AG08395 (cell line): ENCODE data around the gene PXYLP1.

Experiments used
- DNase-seq: peaks from one replicate; pipeline ENCODE4 v3.0.0; 2012; ENCODE audit warnings: mixed read lengths, low spot score

Gene PXYLP1

GRCh38 chr3:141249041-141249440 lies 17.4 kb downstream of the PXYLP1 start:
- DNase-seq: no peak

- no peak for DNase-seq
Measured at GRCh38 chr3:141250342-141250741, 18.7 kb downstream of the PXYLP1 start.

DNA sequence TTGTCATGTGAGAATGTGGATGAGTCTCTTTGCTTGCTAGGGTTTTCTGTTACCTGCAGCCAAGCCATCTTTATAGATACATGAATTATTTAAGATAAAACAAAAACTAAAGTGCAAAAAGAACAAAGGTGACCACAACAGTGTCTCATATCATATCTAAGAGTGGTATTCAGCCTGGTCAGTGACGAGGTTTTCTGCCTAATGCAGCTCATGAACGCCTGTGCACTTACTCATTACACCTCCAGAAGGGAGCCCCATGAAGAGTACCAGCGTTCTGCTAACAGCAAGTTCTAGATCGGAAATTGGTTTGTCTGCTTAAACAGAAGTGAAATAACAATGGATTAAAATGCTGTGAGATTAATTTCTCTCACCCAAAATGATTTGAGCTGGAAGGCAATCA lies 19.2 kb downstream of the PXYLP1 start:
- no peak for DNase-seq

DNA sequence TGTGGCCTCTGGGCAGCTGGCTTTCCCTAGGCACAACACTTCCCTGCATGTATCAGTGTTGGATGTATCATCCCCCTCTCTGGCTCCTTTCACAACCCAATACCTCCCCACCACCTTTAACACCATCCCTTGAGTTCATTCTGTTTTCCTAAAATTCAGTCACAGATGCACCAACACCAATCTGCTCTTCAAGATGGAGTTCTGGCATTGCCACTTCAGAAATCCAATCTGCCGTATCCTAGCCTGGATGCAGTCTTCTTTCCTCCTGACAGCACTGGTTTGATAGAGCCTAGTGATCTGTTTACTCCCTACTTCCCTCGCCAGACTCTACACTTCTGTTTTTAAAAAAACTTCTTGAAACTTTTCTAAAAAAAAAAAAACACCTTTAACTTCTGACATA lies 21.7 kb downstream of the PXYLP1 start:
- no peak for DNase-seq

DNA sequence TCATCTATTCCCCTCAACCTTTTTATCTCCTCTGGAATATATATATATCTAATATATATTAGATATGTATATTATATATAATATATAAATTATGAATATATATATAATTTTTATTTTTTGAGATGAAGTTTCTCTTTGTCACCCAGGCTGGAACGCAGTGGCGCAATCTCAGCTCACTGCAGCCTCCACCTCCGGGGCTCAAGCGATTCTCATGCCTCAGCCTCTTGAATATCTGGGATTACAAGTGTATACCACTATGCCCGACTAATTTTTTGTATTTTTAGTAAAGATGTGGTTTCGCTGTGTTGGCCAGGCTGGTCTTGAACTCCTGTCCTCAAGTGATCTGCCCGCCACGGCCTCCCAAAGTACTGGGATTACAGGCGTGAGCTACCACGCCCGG lies 22.2 kb downstream of the PXYLP1 start:
- DNase-seq: no peak

DNA sequence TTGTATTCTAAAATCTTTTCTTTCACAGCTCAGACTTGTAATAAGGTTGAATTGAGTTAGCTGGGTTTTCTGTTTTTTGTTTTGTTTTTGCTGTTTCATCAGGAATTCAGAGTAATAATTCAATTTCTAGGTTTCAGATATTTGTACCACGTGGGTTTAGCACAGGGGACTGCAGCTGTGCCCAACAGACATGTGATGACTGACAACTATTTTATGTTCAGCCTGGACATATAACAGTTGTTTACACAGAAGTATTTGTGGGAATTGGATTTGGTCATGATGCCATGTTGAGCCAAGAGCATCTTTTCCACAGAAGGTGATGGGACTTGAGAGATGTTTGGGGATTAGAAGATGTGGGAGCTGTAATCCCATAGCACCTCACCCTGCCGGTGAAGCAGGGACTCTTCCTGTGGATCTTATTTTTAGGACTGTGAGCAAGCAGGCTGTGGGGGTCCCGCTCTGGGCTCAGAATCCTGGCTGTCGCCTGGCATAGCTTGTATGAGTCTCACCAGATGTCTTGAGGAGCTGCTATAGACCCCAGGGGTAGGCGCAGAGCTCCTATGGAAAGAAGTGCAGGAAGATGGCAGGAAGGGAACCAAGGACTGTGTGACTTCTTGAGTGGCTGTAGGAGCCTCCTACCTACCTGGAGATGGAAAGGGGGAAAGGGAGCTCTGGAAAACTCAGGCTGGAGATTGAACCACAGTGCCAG lies 23.7 kb downstream of the PXYLP1 start:
- DNase-seq: no peak

GRCh38 chr3:141255846-141256261 lies 24.2 kb downstream of the PXYLP1 start:
- DNase-seq: peak; percentile 49

DNA sequence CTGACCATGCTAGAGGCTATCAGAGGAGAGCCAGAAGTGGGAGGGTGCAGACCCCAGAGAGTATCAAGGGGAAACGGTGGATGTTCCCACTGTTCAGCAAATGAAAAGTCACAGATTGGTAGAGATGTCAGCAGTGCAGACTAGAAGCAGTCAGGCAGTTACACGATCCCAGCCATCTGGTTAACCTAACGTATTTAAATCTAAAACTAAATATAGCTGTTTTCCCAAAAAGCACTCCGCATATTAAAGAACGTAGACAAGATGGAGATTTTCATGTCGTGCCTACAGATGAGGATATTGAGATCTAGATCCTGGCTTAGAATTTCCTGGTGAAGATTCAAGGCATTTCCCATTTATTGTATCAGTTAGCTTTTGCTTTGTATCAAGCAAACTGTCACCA lies 25.2 kb downstream of the PXYLP1 start:
- no peak for DNase-seq

GRCh38 chr3:141257961-141258360 lies 26.3 kb downstream of the PXYLP1 start:
- DNase-seq: no peak

DNA sequence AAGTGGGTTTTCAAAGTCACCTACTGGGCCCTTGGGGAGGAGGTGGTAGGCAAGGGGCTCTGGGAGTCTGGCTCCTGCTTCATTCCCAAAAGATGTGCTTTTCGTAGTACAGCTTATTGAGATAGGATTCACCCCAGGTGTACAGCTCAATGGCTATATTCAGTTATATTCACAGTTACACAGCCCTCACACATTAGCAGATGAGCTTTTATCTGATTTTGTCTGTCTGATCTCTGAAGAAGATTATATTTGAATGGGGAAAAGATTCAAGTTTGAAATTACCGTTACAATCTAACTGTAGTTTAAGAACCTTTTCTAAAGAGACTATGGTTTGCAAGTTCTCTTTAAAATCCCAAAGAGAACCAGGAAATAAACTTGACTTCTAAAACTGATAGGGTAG lies 27.3 kb downstream of the PXYLP1 start:
- DNase-seq: no peak

GRCh38 chr3:141259821-141260629 lies 28.4 kb downstream of the PXYLP1 start:
- DNase-seq: no peak

GRCh38 chr3:141260630-141260927 lies 29.0 kb downstream of the PXYLP1 start:
- no peak for DNase-seq

DNA sequence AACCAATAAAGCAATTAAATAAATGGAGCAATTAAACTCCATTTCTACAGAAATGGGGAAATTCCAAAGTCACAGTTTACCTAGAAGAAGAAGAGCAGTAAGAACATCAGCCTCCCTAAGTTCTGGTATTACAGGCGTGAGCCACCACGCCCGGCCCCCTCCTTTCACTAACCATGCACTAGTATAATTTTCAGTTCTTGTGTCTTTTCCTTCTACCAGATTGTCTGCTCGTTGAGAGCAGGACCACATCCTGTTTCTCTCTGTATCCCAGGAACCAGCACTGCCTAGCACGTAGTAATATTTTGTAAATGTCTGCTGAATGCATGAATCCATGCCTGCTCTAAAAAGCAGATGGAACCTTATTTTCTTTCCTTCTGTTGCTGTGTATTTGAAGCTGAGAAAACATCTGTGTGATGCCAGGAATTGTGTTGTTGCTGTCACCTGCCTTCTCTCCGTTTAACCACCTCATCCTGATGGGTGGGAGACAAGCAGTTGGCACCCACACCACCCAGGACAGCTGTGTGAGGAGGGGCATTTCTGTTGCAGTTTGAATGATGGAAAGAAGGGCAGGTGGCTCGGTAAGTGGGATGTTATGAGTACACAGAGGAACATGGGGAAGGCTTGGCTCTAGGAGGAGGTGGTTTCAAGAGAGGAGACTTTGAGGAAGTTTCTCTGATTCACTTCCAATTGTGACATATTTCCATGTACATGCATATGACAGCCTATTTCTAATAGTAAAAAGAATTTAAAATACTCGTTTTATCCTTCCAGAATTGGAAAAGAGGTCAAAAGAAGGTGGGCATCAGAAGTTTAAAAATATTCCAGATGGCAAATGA lies 30.1 kb downstream of the PXYLP1 start:
- DNase-seq: no peak

GRCh38 chr3:141262308-141262705 lies 30.7 kb downstream of the PXYLP1 start:
- peak; percentile 34 for DNase-seq

DNA sequence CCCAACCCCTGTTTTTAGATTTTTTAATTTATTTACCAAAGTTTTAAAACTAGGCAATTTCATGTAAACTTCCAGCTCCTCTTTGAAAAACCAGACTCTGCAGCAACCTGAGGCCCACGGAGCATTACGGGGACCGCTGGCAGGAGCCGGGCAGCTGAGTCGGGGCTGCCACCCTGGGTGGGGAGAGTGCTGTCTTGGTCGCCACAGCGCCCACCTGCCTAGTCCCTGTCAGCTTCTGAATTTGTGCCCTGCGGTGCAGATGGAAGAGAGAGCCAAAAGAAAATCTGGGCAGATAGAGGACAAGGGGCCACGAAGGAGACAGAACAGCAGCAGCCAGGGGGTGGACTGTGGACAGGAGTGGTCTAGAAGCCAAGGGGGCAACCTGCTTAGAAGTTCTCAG lies 34.6 kb downstream of the PXYLP1 start:
- no peak for DNase-seq

DNA sequence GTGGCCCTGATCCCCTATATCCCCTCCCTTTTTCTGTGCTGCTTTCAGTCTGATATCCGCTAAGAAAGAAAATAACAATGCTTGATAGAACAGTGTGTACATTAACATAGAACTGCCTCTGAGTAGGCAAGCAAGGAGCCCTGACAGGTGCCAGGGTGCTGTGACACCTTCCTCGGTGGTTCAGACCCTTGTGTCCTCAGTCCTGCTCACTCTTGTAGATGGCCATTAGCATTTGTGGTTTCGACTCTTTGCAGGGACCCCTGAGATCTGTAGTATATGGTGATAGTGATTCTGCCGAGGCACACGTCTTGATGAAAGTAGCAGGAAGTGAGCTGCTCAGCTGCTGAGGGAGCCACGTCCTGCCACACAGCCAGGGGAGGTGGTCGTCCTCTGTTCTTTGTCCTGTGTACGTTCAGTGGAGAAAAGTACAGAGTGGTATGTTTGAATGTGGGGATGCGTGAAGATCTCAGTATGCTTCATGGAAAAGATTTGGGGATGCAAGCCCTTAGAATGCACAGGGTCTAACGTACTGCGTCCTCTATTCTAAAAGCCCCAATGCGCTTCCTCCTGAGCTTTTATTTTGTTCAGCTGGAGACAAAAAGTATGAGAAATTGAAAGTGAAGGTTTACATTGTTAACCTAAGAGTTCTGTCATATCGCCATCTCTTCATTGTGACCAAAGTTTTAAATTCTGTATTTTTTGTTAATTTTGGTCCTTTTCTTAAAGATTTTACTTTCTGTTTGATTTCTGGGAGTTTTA lies 35.4 kb downstream of the PXYLP1 start:
- DNase-seq: no peak

GRCh38 chr3:141267629-141268028 lies 36.0 kb downstream of the PXYLP1 start:
- no peak for DNase-seq

DNA sequence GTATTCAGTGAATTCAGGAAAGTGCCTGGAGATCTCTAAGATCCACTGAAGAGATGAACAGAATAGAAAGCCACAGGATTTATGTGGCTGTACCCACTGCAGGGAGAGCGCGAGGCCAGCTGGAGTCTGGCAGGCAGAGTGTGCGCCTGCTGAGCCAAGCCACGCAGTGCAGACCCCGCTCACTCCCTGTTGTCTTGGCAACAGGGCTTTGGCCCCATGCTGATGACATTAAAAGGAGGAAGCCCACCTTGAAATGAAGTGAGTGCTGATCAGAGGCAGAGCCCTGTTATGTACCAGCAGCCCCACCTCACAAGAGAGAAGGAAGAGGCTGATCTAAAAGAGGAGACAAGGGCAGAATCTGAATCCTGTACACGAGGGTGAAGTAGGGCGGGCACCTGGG lies 36.7 kb downstream of the PXYLP1 start:
- DNase-seq: no peak

DNA sequence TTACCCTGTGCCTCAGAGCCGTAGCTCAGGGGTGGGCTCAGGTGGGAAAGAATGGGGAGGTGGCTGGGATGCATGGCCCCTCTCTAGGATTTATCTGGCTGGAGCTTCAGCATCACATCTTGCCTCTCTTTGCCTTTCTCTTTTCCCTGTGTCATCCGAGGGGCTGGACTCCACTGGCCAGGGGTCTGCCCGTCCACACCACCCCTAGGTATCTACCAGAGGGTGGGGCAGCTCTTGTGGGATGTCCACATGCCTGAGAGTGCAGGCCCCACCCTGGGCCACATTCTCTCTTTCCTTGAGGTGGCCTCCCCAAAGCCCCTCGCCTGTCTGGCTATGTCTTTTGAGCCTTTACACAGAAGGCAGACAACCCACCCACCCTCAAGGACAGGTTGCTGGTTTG lies 37.2 kb downstream of the PXYLP1 start:
- DNase-seq: no peak

DNA sequence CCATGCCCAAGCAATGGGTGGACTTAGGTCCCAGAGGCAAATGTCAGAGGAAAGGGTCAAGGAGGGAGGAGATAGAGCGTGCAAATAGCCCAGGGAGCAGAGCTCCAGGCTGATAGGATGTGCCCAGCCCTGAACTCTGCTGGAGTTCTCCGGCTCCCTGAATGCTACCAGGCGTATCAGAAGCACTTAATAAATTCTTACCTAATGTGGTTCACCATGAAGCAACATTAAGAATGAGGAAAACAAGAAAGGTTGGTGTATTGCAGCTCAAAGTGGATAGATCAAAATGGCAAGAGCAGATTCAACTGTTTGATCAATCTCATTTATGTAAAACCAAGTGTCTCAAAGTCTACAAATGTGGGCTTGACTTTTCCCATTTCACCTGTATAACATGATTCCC lies 38.3 kb downstream of the PXYLP1 start:
- DNase-seq: no peak

- DNase-seq: no peak
Measured at GRCh38 chr3:141271279-141272030, 39.8 kb downstream of the PXYLP1 start.
